HUES48 (cell line): ENCODE results near the gene LIPE.

Source experiments
- H3K27ac ChIP-seq: one replicate; pipeline ENCODE4 v1.7.0; 2013; ENCODE audit warnings: low read depth, low read length, inconsistent platforms
- H3K27me3 ChIP-seq: 2 replicates; pipeline ENCODE4 v1.6.1; 2013; ENCODE audit warnings: mild to moderate bottlenecking, low read length; ENCODE audit not compliant: control insufficient read depth, insufficient read depth
- H3K36me3 ChIP-seq: 2 replicates; pipeline ENCODE4 v1.6.1; 2013; ENCODE audit warnings: low read length; ENCODE audit not compliant: control insufficient read depth, insufficient read depth
- H3K4me1 ChIP-seq: 2 replicates; pipeline ENCODE4 v1.6.1; 2013; ENCODE audit warnings: mild to moderate bottlenecking, low read length; ENCODE audit not compliant: control insufficient read depth, insufficient read depth
- H3K4me3 ChIP-seq: 2 replicates; pipeline ENCODE4 v1.5.1; 2013; ENCODE audit warnings: mild to moderate bottlenecking, low read depth, low read length
- H3K9ac ChIP-seq: 2 replicates; pipeline ENCODE4 v1.6.1; 2013; ENCODE audit warnings: mild to moderate bottlenecking, low read depth, low read length, moderate library complexity
- H3K9me3 ChIP-seq: 2 replicates; pipeline ENCODE4 v1.6.1; 2013; ENCODE audit warnings: low read length; ENCODE audit not compliant: control insufficient read depth, insufficient read depth

The LIPE gene

DNA sequence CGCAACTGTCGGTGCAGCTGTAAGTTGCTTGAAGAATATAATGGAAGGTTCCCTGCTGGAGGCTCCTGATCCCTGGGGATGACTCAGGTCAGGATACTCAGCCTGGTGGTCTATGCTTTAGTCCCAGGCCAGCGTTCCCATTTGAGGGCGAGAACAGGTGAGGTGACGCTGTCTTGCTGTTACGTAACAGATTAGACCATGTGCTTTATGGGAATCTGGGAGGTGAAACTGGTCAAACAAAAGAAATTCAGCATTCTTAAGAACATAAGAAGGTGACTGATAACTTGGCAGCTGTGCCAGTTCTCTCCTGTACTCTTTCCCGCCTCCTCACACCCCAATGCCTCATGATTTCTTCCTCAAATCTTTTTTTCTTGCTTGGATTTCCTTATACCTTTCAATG is 15.6 kb upstream of the LIPE start, which contains the start of gene CXCL17:
TSS of gene CXCL17 (minus strand) at position 114 of the 400 bp plus-strand sequence. CDS start 114 bp downstream, outside the sequence.
- no peak within 1 kb of the TSS for H3K27ac ChIP-seq
- no peaks in the 10 kb centered on the region for H3K36me3 ChIP-seq
- no peak within 1 kb of the TSS for H3K9ac ChIP-seq
- no peak within 1 kb of the TSS for H3K4me3 ChIP-seq
- H3K4me1 ChIP-seq: peaks cover 5% of the 10 kb centered on the region; the same call in 1 of the 2 replicates
- H3K9me3 ChIP-seq: no peaks in the 10 kb centered on the region
- H3K27me3 ChIP-seq: peaks cover 14% of the 10 kb centered on the region

- Histone ChIP-seq H3K4me1 (peaks cover 5% of the 10 kb centered on the region; the same call in 1 of the 2 replicates), H3K27ac (no peak overlapping the region), H3K36me3 (no peaks in the 10 kb centered on the region), H3K9ac (no peak overlapping the region), H3K9me3 (no peaks in the 10 kb centered on the region), H3K4me3 (no peak overlapping the region), H3K27me3 (peaks cover 18% of the 10 kb centered on the region)
Observed at GRCh38 chr19:42441049-42441445, 13.9 kb upstream of the LIPE start.

GRCh38 chr19:42440357-42441048 is 13.3 kb upstream of the LIPE start:
- H3K27ac ChIP-seq: no peak overlapping the region
- no peak overlapping the region for H3K4me3 ChIP-seq
- H3K9me3 ChIP-seq: no peaks in the 10 kb centered on the region
- peaks cover 18% of the 10 kb centered on the region for H3K27me3 ChIP-seq
- H3K4me1 ChIP-seq: peaks cover 5% of the 10 kb centered on the region; the same call in 1 of the 2 replicates
- no peaks in the 10 kb centered on the region for H3K36me3 ChIP-seq
- no peak overlapping the region for H3K9ac ChIP-seq

DNA sequence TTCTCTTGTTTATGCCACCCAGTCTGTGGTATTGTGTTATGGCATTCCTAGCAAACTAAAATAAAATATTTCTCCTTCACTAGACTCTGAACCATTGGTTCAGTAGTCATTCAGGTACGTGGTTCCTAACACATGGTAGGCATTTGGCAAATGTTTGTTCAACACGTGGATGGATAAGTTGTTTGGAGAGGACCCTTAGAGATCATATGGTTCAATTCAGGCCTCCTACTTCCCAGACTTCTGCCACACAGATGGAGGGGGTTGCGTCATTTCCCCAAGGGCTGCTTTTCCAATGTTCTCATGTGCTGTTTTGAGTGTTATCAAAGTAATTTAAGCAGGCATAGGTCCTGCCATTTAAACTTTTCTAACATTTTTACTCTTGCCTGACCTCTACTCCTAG is 8.8 kb upstream of the LIPE start:
- no peaks in the 10 kb centered on the region for H3K9me3 ChIP-seq
- no peak overlapping the region for H3K27ac ChIP-seq
- peaks cover 16% of the 10 kb centered on the region for H3K27me3 ChIP-seq
- no peak overlapping the region for H3K9ac ChIP-seq
- no peaks in the 10 kb centered on the region for H3K4me1 ChIP-seq
- H3K36me3 ChIP-seq: no peaks in the 10 kb centered on the region
- no peak overlapping the region for H3K4me3 ChIP-seq

- Histone ChIP-seq H3K36me3 (no peaks in the 10 kb centered on the region), H3K27me3 (peaks cover 10% of the 10 kb centered on the region; the same call in 1 of the 2 replicates), H3K4me3 (no peak overlapping the region), H3K9ac (no peak overlapping the region), H3K4me1 (no peaks in the 10 kb centered on the region), H3K9me3 (no peaks in the 10 kb centered on the region), H3K27ac (no peak overlapping the region)
Observed at GRCh38 chr19:42435316-42435715, 8.1 kb upstream of the LIPE start.

DNA sequence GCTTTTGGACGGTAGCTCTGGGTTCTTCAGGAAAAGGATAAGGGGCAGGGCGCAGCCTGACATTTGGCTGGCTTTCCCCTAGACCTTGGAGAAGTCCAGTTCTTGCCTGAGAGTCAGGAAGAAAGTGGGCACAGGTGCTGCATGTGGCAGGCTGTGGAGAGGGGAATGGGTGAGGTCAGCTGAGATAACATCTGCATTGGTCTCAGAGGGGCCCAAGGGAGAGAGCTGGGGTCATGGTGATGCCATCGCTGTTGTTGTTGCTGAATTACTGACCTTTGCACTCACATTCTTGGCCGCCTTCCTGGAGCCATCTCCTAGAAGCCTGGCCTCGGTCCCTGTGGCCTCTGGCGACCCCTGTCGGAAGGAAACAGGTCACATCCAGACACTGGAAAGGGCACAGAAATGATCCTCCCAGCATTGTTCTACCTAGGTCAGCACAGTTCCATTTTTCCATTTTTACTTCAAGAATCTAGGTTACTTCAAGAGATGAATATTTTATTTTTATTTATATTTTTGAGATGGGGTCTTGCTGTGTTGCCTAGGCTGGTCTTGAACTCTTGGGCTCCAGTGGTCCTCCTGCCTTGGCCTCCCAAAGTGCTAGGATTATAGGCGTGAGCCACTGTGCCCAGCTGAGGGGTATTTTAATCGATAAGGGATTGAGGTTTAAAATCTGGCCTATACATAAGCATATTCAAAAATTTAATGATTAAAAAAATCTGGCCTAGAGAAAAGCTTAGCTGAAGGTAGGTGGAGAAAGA is 6.5 kb upstream of the LIPE start:
- no peak overlapping the region for H3K9ac ChIP-seq
- H3K4me1 ChIP-seq: no peaks in the 10 kb centered on the region
- H3K36me3 ChIP-seq: no peaks in the 10 kb centered on the region
- no peak overlapping the region for H3K4me3 ChIP-seq
- H3K27ac ChIP-seq: no peak overlapping the region
- peaks cover 10% of the 10 kb centered on the region; the same call in 1 of the 2 replicates for H3K27me3 ChIP-seq
- H3K9me3 ChIP-seq: no peaks in the 10 kb centered on the region

- Histone ChIP-seq H3K4me1 (no peaks in the 10 kb centered on the region), H3K27me3 (peaks cover 21% of the 10 kb centered on the region), H3K4me3 (no peak overlapping the region), H3K27ac (no peak overlapping the region), H3K36me3 (no peaks in the 10 kb centered on the region), H3K9me3 (no peaks in the 10 kb centered on the region), H3K9ac (no peak overlapping the region)
Observed at GRCh38 chr19:42431486-42431885, 4.3 kb upstream of the LIPE start.

GRCh38 chr19:42428676-42429075 is 1.5 kb upstream of the LIPE start:
- H3K27ac ChIP-seq: no peak overlapping the region
- H3K36me3 ChIP-seq: no peaks in the 10 kb centered on the region
- peaks cover 3% of the 10 kb centered on the region; the same call in 1 of the 2 replicates for H3K4me1 ChIP-seq
- peaks cover 46% of the 10 kb centered on the region for H3K27me3 ChIP-seq
- H3K9me3 ChIP-seq: no peaks in the 10 kb centered on the region
- H3K9ac ChIP-seq: no peak overlapping the region
- H3K4me3 ChIP-seq: no peak overlapping the region

DNA sequence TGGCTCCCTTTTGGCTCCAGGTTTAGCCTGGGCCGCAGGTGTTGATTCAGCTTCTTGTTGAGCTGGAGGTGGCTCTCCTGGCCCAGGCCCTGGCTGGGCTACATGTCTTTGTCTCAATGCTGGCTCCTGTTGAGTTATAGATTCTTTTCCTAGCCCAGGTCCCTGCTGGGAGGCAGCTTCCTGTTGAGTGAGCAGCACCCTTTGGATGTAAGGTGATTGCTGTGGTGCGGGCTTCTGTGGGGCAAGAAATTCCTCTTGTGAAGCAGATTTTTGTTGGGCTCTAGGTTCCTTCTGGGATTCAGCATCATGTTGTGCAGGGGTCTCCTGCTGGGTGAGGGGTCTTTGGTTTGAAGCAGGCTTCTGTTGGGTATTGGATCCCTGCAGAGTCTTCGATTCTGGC is 545 bp downstream of the LIPE start:
- Histone ChIP-seq H3K36me3 (no peaks in the 10 kb centered on the region), H3K4me3 (no peak overlapping the region), H3K27me3 (peaks cover 59% of the 10 kb centered on the region), H3K9ac (no peak overlapping the region), H3K4me1 (peaks cover 3% of the 10 kb centered on the region; the same call in 1 of the 2 replicates), H3K9me3 (no peaks in the 10 kb centered on the region), H3K27ac (no peak overlapping the region)

DNA sequence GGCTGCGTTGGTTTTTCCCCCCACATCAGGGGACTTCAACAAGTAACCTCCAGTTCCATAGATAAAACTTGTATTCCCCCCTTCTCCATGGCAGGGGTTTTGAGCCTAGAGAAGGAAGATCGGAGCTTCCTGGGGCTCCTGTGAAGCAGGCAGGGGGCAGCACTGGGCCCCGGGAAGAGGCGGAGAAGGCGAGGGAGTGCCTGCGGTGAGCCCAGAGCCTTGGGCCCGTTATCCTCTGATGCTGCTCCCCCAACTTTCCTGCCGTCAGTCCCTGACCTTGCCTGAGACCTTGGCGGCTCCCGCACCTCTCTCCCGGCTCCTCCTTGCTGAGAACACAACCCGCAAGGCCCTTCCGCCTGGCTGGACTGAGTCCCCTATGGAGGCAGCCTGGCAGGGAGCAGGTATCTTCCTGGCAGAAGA is 2.5 kb downstream of the LIPE start:
- Histone ChIP-seq H3K27me3 (peaks cover 72% of the 10 kb centered on the region), H3K4me3 (no peak overlapping the region), H3K9me3 (no peaks in the 10 kb centered on the region), H3K9ac (no peak overlapping the region), H3K27ac (no peak overlapping the region), H3K4me1 (peaks cover 3% of the 10 kb centered on the region; the same call in 1 of the 2 replicates), H3K36me3 (no peaks in the 10 kb centered on the region)

- Histone ChIP-seq H3K36me3 (no peaks in the 10 kb centered on the region), H3K4me1 (peaks cover 3% of the 10 kb centered on the region; the same call in 1 of the 2 replicates), H3K27ac (no peak overlapping the region), H3K9ac (no peak overlapping the region), H3K4me3 (no peak overlapping the region), H3K27me3 (peaks cover 73% of the 10 kb centered on the region), H3K9me3 (no peaks in the 10 kb centered on the region)
Observed at GRCh38 chr19:42424345-42424707, 2.9 kb downstream of the LIPE start.
